GM12864 (cell line): Measurements from ENCODE around the gene ZBTB39.

Source experiments
- DNase-seq: peaks from one replicate; pipeline ENCODE4 v3.0.0-alpha.2; 2011; ENCODE audit warnings: low read depth
- H3K4me3 ChIP-seq: 2 replicates; pipeline ENCODE4 v1.5.1; 2011; ENCODE audit warnings: mild to moderate bottlenecking, low read depth, low read length, control low read depth
- TF ChIP-seq, protein P1 (sequence below): IDR thresholded peaks from 2 replicates; pipeline ENCODE4 v1.5.1; 2011; ENCODE audit warnings: low read depth, mild to moderate bottlenecking, moderate library complexity, low read length, control low read depth, inconsistent platforms; ENCODE audit errors: missing control alignments

Gene ZBTB39

DNA sequence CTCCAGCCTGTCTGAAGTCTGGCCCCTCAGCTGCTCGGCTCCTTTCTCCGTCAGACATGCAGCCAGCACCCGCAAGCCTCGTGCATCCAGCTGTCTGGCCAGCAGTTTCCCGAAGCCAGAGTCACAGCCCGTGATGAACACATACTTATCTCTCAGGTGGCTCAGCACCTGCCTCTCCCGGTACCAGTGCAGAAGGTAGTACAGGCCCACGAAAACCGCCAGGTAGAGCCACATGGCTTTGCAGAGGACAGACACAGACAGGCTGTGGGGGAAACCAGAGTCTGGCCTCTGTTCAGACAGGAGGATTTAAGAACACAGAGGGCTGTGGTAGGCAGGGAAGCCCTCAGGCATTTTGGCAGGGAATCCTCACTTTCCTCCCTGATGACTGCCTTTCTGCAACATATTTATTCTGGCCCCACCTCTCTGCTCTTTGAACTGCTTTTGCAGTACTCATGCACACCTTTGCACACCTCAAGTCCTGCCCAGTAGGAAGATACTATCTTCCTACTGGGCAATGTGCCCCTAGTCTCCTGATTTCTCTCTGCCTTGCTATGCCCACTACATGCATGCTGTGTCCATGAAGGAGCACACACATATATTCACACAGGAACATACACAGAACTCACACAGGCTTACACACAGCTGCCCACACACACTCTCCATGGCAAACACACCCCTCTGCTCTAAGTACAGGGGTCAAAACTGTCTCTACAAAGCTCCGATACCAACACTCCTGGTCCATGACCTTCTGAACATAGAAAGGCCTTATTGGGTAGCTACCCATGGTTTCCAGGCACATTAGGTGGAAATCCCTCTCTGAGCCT, 48.9 kb downstream of the ZBTB39 start, which contains the start of gene RDH16:
Gene RDH16 (minus strand): TSS at position 380 of the 824 bp plus-strand sequence. CDS start 146 bp downstream, at position 234.
- no peak within 1 kb of the TSS for H3K4me3 ChIP-seq
- TF ChIP-seq, protein P1, sequence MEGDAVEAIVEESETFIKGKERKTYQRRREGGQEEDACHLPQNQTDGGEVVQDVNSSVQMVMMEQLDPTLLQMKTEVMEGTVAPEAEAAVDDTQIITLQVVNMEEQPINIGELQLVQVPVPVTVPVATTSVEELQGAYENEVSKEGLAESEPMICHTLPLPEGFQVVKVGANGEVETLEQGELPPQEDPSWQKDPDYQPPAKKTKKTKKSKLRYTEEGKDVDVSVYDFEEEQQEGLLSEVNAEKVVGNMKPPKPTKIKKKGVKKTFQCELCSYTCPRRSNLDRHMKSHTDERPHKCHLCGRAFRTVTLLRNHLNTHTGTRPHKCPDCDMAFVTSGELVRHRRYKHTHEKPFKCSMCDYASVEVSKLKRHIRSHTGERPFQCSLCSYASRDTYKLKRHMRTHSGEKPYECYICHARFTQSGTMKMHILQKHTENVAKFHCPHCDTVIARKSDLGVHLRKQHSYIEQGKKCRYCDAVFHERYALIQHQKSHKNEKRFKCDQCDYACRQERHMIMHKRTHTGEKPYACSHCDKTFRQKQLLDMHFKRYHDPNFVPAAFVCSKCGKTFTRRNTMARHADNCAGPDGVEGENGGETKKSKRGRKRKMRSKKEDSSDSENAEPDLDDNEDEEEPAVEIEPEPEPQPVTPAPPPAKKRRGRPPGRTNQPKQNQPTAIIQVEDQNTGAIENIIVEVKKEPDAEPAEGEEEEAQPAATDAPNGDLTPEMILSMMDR: no peak
- no peak for DNase-seq

DNA sequence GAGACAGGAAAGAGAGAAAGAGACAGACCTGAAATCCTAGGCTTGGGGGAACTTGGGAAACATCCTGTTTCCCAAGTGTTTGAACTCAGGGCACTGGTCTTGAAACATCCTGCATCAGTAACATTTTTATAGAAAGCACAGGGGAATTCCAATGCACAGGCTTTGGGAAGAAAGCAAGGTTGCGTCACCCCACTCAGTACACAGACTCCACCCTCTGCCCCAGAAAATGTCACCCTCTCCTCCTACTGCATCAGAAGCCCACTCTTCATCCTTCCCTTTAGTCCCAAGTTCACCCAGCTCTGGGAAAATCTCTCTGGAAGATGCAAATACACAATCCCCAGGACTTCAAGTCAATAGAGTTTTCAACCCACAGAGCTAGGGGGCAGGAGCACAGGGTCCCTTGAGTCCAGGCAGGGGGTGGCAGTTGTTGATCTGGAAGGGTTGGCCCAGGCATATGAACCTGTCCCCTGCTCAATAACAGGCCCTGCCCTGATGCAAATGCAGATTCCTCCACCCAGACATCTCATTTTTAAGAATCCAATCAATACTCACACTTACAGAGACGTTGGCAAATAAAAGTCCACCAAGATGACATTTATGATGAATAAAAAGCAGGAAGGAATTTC, 50.6 kb downstream of the ZBTB39 start:
- no peak overlapping the region for H3K4me3 ChIP-seq
- DNase-seq: no peak
- TF ChIP-seq, protein P1: no peak

DNA sequence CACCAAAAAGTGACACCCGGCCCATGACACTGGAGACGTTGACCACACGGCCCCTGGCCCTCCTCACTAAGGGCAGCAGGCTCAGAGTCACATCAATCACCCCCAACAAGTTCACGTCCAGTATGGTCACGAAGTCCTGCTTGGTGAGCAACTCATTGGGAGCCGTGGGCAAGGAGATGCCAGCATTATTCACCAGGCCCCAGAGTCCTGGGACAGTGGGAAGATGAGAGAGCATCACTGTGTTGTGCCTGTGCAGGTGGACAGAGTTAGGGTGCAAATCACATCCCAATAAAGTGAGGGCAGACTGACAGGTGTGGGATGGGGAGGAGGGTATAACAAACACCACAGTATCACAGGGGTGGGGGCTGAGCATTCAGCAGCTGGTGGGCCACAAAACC, 51.4 kb downstream of the ZBTB39 start:
- H3K4me3 ChIP-seq: no peak overlapping the region
- TF ChIP-seq, protein P1: no peak
- no peak for DNase-seq

DNA sequence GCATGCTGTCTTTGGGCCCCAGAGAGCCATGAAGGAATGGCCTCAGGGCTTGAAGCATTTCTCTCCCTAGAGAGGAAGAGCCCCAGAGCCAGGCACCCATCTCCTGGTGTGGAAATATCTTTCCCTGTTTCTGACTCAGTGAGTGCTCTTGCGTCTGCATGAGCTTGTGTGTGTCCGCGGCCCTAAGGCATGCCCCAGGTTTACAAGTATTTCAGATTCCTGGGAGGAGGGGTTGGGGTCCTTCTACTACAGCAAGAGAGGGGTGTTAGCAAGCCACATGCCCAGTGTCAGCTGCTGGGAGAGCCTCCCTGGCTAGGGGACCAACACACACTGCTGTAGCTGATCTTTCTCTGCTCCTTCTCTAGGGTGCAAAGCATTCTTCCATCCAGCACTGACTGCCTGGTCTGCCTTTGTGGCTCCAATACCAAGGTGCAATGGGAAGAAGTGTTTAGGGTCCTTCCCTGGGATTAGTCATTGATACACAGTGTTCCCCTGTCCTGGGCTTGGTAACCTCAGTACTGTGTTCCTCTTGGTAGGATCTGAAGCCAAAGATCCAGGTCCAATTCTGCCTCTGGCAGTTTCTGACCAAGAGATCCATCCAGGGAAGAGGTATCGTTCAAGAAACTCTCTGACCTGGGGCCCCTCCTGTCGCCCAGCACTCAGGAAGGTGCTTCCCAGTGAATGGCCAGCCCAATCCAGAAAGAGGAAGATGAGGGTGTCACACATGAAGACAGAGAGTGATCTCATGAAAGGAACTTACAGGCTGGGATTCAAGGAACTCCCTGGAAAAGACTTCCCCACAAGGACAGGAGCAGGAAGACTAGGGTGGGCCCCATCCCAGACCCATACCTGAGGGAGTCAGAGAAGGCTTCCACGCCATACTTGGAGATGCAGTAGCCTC, 52.0 kb downstream of the ZBTB39 start:
- no peak overlapping the region for H3K4me3 ChIP-seq
- no peak for DNase-seq
- TF ChIP-seq, protein P1: no peak

DNA sequence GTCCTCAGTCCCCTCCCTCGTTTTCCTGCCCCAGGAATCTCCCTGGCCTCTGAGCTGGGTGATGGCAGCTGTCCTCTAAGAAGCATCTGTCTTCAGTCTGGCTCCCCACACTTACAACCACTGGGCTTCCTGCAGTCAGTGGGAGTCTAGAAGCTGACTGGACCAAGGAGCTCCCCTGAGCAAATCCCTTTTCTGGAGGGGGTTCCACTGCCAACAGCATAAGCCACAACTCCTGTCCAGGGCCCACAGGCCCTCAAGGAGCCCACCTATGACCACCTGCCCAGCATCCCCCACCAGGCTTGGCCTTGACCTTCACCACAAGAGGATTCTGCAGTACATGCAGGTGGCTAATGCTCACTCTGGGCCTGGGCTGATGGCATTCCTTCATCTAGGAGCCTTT, 53.0 kb downstream of the ZBTB39 start:
- no peak overlapping the region for H3K4me3 ChIP-seq
- TF ChIP-seq, protein P1: no peak
- no peak for DNase-seq

DNA sequence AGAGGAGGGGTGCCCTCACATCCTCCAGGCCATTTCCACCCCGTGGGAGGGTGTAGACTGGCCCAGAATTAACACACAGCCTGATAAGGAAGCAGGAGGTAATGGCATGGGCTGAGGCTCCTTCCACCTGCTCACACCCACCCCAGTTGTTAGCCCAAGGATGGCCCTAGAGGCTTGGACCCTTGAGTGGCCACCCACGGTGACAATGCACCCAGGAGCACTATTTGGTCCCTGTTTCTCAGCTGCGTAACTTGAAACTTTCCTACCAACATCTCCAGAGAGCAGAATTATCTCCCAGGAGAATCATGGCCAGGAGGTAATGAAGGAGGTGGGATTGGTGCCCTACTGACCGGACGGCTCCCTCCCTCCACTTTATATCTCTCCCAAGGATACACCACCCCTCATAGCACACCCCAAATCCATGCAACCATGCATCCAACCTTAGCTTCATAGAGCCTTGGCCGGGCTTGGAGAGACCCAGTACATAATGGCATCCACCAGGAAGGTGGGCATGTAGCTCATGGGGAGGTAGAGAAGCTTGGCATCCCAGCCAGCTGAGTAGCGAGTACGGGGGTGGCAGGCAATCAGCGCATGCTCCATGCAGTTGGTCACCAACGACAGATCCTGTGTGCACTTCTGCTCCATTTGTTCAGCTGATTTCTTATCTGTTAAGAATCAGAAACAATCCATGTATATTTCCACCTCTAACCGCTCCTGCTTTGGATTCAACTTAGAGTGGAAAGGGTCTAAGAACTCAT, 54.6 kb downstream of the ZBTB39 start:
- DNase-seq: no peak
- TF ChIP-seq, protein P1: no peak
- no peak overlapping the region for H3K4me3 ChIP-seq
